Stimulated activated CD4-positive, alpha-beta T cell treated with anti-CD3 and anti-CD28 coated beads, TNF-alpha, amount 100 ng/mL, for 1 hour (primary cell): ENCODE results near the gene LUZP1.
"Not testable (repeated sequence)": the region's sequence is repeated elsewhere in the genome, so short reads cannot be mapped to it uniquely, and the experiment has no call there.

Experiments
- DNase-seq, 3 donors: peaks; one replicate each; pipeline ENCODE4 v3.0.0-alpha.2; 2020; ENCODE audit warnings: low read depth in 3 of 3, low spot score in 1 of 3

The LUZP1 gene

GRCh38 chr1:23188936-23189452 lies 20.3 kb upstream of the LUZP1 start:
- DNase-seq: not testable (repeated sequence)

GRCh38 chr1:23188434-23188884 lies 19.8 kb upstream of the LUZP1 start:
- DNase-seq: no peak

GRCh38 chr1:23187637-23188036 lies 19.0 kb upstream of the LUZP1 start:
- DNase-seq: no peak

- DNase-seq: no peak
These were observed 16.7 kb upstream of the LUZP1 start for GRCh38 chr1:23185381-23185780.

GRCh38 chr1:23184212-23184934 lies 15.7 kb upstream of the LUZP1 start:
- peak in 1 of 3 donors; percentile 13 for DNase-seq

GRCh38 chr1:23179862-23180261 lies 11.2 kb upstream of the LUZP1 start:
- DNase-seq: no peak

GRCh38 chr1:23178950-23179349 lies 10.3 kb upstream of the LUZP1 start:
- DNase-seq: no peak

- DNase-seq: no peak
These were observed 9.8 kb upstream of the LUZP1 start for GRCh38 chr1:23178414-23178813.

- peak in 1 of 3 donors; percentile 25 for DNase-seq
These were observed 9.1 kb upstream of the LUZP1 start for GRCh38 chr1:23177438-23178380.

- DNase-seq: no peak
These were observed 8.4 kb upstream of the LUZP1 start for GRCh38 chr1:23177031-23177430.

- no peak for DNase-seq
These were observed 5.9 kb upstream of the LUZP1 start for GRCh38 chr1:23174426-23175110.

GRCh38 chr1:23171181-23171755 lies 2.6 kb upstream of the LUZP1 start:
- DNase-seq: no peak

- no peak for DNase-seq
These were observed 1.2 kb upstream of the LUZP1 start for GRCh38 chr1:23169727-23170335.

- no peak for DNase-seq
These were observed 529 bp upstream of the LUZP1 start for GRCh38 chr1:23169195-23169575.

- no peak for DNase-seq
These were observed 594 bp downstream of the LUZP1 start for GRCh38 chr1:23168079-23168444.

- peak in 1 of 3 donors; percentile 8 for DNase-seq
These were observed 1.1 kb downstream of the LUZP1 start for GRCh38 chr1:23167353-23168078.

GRCh38 chr1:23166854-23167253 lies 1.8 kb downstream of the LUZP1 start:
- no peak for DNase-seq

GRCh38 chr1:23163395-23163794 lies 5.3 kb downstream of the LUZP1 start:
- DNase-seq: no peak

GRCh38 chr1:23159963-23160877 lies 8.4 kb downstream of the LUZP1 start:
- no peak for DNase-seq
